ENCODE results near the gene ARHGEF12.

Gene ARHGEF12

DNA sequence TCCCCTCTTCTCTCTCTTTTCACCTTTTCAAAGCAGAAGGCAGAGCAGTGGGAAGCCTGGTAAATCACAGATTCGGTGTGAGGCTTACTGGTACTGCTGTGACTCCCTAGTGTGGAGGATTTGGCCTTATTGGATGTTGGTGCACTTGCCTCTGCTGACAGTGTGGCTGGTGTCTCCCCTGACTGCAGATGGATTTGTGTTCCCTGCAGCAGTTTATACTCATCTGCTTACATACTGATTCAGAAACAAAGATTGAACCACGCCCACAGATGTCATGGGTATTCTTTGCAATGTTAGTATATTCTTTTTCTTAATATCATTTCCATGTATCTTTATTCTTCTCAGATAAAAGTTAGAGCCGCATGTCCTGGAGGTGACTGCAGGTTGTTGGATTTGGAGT, 148.5 kb downstream of the ARHGEF12 start:
- H3K27ac ChIP-seq: no peak overlapping the region
- TF ChIP-seq, protein P1, sequence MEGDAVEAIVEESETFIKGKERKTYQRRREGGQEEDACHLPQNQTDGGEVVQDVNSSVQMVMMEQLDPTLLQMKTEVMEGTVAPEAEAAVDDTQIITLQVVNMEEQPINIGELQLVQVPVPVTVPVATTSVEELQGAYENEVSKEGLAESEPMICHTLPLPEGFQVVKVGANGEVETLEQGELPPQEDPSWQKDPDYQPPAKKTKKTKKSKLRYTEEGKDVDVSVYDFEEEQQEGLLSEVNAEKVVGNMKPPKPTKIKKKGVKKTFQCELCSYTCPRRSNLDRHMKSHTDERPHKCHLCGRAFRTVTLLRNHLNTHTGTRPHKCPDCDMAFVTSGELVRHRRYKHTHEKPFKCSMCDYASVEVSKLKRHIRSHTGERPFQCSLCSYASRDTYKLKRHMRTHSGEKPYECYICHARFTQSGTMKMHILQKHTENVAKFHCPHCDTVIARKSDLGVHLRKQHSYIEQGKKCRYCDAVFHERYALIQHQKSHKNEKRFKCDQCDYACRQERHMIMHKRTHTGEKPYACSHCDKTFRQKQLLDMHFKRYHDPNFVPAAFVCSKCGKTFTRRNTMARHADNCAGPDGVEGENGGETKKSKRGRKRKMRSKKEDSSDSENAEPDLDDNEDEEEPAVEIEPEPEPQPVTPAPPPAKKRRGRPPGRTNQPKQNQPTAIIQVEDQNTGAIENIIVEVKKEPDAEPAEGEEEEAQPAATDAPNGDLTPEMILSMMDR (IDR thresholded peaks at IDR 0.05): no peak
- TF ChIP-seq ZFX (IDR thresholded peaks at IDR 0.05; ENCODE audit: borderline replicate concordance): no peak

DNA sequence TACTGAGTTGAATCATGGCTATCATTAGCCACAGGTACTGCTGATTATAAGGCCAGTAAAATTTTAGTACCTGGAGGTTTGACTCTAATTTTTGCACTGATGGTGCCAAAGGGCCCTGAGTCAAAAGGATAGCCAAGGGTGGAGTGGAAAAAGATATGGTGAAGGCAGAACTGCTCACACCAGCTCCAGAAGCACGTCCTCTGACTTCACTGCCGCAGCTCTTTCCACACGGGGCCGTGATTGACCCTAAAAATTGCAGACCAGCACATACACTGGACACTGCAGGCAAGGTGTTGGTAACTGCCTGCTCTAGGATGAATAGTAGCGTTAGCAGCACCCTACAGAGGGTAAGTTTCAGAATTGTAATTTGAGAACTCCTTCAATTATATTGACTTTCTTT, 149.9 kb downstream of the ARHGEF12 start:
- TF ChIP-seq, protein P1 (IDR thresholded peaks at IDR 0.05): no peak
- no peak for TF ChIP-seq ZFX (IDR thresholded peaks at IDR 0.05; ENCODE audit: borderline replicate concordance)
- H3K27ac ChIP-seq: no peak overlapping the region

DNA sequence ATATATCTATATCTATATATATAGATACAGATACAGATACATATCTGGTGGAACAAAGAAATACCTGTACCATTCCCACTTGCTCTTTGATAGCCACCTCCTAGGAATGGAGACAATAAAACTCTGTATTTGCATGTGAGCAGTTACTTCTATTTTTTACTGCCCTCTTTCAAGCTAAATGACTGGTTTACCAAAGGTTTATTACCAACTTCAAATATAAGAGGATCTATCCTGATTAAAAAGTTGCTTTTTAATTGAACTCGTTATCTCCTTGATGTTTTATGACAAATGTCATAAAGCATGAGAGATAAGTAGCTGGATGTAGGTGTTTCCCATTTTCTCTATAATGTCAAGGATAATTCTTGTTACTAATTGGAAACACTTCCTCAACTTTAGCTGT, 153.6 kb downstream of the ARHGEF12 start:
- no peak overlapping the region for H3K27ac ChIP-seq
- TF ChIP-seq, protein P1 (IDR thresholded peaks at IDR 0.05): no peak
- TF ChIP-seq ZFX (IDR thresholded peaks at IDR 0.05; ENCODE audit: borderline replicate concordance): no peak

DNA sequence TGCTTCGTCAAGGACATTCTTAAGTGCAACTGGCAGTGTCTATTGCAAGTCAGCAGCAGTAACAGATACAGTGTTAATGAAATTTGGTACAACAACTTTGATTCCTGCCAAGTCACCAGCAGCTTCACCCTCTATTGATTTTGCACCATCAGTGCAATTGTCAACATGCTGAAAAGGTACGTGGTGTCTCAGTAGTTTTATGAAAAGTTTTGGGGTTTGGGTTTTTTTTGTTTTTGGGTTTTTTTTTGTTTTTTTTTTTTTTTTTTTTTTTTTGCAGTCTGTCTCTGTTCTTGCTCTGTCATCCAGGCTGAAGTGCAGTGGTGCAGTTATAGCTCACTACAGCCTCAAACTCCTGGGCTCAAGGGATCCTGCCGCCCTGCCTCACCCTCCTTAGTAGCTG, 156.3 kb downstream of the ARHGEF12 start:
- TF ChIP-seq, protein P1 (IDR thresholded peaks at IDR 0.05): no peak
- TF ChIP-seq ZFX (IDR thresholded peaks at IDR 0.05; ENCODE audit: borderline replicate concordance): no peak
- H3K27ac ChIP-seq: no peak overlapping the region

DNA sequence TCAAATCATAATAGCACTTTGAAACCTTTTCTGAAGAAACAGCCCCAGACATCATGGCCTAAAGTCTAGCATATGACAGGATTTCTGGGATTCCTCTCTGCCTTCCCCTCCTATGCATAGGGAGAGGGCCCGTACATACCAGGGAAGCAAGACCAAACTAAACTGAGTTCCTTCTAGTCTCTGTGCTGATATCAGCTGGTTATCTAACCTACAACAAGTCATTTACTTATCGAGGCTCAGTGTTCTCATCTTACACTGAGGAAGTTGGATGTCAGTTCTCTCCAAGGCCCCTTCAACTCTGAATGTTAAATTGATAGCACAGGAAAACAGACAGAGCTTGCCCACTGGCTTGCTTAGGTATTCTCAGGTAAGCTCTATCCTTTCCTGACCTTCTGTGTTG, 158.4 kb downstream of the ARHGEF12 start:
- no peak overlapping the region for H3K27ac ChIP-seq
- no peak for TF ChIP-seq ZFX (IDR thresholded peaks at IDR 0.05; ENCODE audit: borderline replicate concordance)
- TF ChIP-seq, protein P1 (IDR thresholded peaks at IDR 0.05): no peak

DNA sequence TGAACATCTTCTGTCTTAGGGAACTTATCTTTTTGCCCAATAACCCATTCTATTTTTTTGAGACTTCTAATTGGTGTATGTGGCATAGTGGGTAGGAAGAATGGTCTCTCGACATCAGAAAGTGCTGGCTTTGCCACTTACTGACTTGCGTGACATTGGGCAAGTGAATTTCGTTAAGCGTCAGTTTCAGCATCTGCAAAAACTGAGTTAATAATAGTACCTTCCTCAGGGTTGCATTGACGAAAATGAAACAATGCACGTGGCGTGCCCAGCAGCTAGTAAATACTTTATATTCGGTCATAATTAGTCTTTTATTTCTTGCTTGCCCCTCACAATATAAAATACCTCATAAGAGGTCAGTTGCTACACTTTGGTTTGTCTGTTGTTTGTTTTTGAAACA, 162.9 kb downstream of the ARHGEF12 start:
- no peak for TF ChIP-seq ZFX (IDR thresholded peaks at IDR 0.05; ENCODE audit: borderline replicate concordance)
- TF ChIP-seq, protein P1 (IDR thresholded peaks at IDR 0.05): no peak
- H3K27ac ChIP-seq: no peak overlapping the region

DNA sequence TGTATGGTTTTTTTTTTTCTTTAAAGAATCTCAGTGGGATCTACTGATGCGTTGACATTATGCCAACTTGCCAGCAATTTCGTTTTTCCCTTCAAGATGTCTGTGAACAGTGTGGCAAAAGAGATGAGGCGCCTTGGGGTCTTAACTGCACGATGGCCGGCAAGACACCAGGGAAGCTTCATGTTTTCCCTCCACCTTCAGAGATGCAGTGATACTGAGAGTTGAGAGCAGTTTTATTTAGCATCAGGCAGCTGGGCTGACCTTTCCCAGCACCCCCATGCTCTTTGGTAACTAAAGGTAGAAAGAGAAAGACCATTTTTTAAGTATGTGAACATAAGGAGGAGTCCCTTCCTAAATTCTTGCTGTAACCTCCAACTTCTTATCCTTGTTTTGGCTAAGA, 163.6 kb downstream of the ARHGEF12 start:
- H3K27ac ChIP-seq: no peak overlapping the region

More for the DNA sequence above, 163.6 kb downstream of the ARHGEF12 start:
- TF ChIP-seq, protein P1 (IDR thresholded peaks at IDR 0.05): no peak
- TF ChIP-seq ZFX (IDR thresholded peaks at IDR 0.05; ENCODE audit: borderline replicate concordance): no peak

Data from 22Rv1 (cell line).